Neural progenitor cell (in vitro differentiated cells): Measurements from ENCODE around the gene IRX3.

Experiments used
- CTCF ChIP-seq: fragments of 200-600 bp; sonication (generic); IDR thresholded peaks from 2 replicates; pipeline ENCODE4 v1.5.1; 2017; ENCODE audit warnings: antibody characterized with exemption, mild to moderate bottlenecking
- EZH2 ChIP-seq: fragments of 200-600 bp; sonication (generic); IDR thresholded peaks from 2 replicates; pipeline ENCODE4 v1.6.1; 2017; ENCODE audit warnings: antibody characterized with exemption, mild to moderate bottlenecking, moderate library complexity
- EZH2phosphoT487 ChIP-seq: fragments of 200-600 bp; sonication (generic); IDR thresholded peaks from 2 replicates; pipeline ENCODE4 v1.6.1; 2017; ENCODE audit warnings: antibody characterized with exemption

- no peak for TF ChIP-seq CTCF
- no peak for TF ChIP-seq EZH2
- TF ChIP-seq EZH2phosphoT487 = peak; percentile 52
Measured at GRCh38 chr16:54331241-54332002, 44.8 kb upstream of the IRX3 start.
